ENCODE measurements around the gene TGIF1.

TGIF1 gene

DNA sequence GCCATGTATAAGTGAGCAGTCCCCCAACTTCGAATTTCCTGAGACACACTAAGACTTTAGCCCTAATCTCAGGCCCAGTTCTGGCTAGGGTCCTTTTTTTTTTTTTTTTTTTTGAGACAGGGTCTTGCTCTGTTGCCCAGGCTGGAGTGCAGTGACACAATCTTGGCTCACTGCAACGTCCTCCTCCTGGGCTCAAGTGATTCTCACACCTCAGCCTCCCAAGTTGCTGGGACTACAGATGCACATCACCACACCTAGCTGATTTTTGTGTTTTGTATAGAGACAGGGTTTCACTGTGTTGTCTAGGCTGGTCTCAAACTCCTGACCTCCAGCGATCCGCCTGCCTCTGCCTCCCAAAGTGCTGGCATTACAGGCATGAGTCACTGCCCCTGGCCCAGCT is 23.9 kb upstream of the TGIF1 start:
- TF ChIP-seq, protein P1, sequence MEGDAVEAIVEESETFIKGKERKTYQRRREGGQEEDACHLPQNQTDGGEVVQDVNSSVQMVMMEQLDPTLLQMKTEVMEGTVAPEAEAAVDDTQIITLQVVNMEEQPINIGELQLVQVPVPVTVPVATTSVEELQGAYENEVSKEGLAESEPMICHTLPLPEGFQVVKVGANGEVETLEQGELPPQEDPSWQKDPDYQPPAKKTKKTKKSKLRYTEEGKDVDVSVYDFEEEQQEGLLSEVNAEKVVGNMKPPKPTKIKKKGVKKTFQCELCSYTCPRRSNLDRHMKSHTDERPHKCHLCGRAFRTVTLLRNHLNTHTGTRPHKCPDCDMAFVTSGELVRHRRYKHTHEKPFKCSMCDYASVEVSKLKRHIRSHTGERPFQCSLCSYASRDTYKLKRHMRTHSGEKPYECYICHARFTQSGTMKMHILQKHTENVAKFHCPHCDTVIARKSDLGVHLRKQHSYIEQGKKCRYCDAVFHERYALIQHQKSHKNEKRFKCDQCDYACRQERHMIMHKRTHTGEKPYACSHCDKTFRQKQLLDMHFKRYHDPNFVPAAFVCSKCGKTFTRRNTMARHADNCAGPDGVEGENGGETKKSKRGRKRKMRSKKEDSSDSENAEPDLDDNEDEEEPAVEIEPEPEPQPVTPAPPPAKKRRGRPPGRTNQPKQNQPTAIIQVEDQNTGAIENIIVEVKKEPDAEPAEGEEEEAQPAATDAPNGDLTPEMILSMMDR (IDR thresholded peaks at IDR 0.05; ENCODE audit: control extremely low read depth, extremely low read depth, low read depth, missing control alignments) = no peak
- ChIA-PET CTCF (no interaction called here), POLR2A (no interaction called here)

DNA sequence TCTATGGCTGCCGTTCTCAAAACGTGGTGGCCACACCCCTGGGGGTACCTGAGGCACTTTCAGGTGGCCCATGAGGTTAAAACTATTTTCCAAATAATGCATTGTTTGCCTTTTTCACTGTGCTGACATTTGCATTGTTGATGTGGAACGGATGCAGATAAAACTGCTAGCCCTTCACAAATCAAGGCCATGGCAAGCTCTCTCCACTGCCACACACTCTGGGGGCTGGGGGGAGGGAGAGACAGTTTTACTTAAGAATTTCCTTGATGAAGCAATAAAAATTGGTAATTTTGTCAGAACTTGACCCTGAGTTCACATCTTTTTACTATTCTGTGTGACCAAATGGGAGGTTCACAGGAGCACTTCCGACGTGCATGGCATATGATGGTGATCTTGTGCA is 22.0 kb upstream of the TGIF1 start:
- no peak for DNase-seq (ENCODE audit: extremely low spot score)
- ChIA-PET POLR2A (no interaction called here), CTCF (no interaction called here)
- TF ChIP-seq, protein P1 (IDR thresholded peaks at IDR 0.05; ENCODE audit: control extremely low read depth, extremely low read depth, low read depth, missing control alignments) = no peak

More for the DNA sequence above, 23.9 kb upstream of the TGIF1 start:
- DNase-seq (ENCODE audit: extremely low spot score) = no peak

DNA sequence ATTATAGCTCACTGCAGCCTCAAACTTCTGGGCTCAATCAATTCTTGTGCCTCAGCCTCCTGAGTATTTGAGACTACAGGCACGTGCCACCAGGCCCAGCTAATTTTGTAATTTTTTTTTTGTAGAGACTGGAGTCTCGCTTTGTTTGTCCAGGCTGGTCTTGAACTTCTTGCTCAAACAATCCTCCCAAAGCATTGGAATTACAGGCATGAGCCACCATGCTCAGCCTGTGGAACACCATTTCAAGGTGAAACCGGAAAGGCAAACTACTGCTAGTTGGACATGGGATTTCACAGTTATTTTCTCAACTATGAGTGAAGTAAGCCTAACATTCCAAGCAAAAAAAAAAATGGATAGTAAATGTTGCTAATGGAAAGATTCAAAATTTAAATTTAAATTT is 20.9 kb upstream of the TGIF1 start:
- TF ChIP-seq, protein P1 (IDR thresholded peaks at IDR 0.05; ENCODE audit: control extremely low read depth, extremely low read depth, low read depth, missing control alignments) = no peak
- ChIA-PET POLR2A (no interaction called here), CTCF (no interaction called here)
- DNase-seq (ENCODE audit: extremely low spot score) = no peak

DNA sequence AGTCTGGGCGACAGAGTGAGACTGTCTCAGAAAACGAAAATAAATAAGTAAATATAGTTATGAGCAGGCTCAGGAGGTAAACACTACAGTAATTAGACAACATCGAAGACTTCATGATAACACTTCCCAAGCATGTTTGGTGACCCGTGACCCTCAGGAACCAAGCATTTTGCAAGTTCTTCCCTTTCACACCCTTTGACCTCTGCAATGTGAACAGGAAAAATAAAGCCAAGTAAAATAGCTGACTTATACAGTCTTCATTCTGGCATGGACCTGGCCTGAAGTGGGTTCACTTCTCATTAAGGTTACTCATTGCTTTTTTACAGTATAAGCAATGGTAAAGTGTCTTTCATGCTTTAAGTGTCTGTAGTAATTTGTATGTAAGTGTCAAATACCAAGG is 15.3 kb upstream of the TGIF1 start:
- TF ChIP-seq, protein P1 (IDR thresholded peaks at IDR 0.05; ENCODE audit: control extremely low read depth, extremely low read depth, low read depth, missing control alignments) = no peak
- DNase-seq (ENCODE audit: extremely low spot score) = no peak
- POLR2A ChIA-PET = no interaction called here
- CTCF ChIA-PET = interaction anchor here (1.0 kb wide), 1 partner anchor 151 kb away, joined by 3 read pairs; no protein-coding TSS in a partner anchor

DNA sequence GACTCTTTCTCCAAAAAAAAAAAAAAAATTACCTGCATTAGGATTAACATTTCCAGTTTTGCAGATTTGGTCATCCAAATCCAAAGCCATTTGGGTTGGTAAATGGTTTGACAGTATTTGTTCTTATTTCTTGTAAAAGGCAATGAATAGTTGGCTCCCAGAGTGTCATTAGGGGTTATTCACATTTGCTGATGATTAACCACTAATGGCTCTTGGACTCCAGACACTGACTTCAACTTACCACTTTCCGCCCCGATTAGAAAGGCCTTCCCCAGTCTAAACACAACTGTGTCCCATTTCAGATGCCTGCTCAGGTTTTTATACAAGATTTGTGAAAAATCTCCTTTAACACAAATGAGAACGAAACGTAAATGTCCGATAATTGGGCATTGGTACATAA is 9.6 kb upstream of the TGIF1 start:
- POLR2A ChIA-PET = no interaction called here
- no peak for DNase-seq (ENCODE audit: extremely low spot score)
- TF ChIP-seq, protein P1 (IDR thresholded peaks at IDR 0.05; ENCODE audit: control extremely low read depth, extremely low read depth, low read depth, missing control alignments) = no peak
- CTCF ChIA-PET = interaction anchor here (2.5 kb wide), 1 partner anchor 14 kb away, joined by 7 read pairs; no protein-coding TSS in a partner anchor

DNA sequence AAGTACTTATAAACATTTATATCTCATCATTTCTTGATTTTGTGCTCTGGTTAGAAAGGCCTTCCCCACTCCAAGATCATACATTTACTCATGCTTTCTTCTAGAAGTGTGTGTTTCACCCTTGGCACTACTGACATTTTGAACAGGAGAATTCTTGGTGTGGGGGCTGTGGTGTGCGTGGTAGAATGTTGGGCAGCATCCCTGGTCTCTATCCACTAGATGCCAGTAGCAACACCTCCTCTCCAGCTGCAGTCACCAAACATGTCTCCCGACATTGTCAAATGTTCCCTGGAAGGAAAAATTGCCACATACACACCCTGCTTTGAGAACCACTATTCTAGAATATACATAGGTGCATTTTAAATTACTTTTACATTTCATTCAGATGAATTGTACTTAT is 8.7 kb upstream of the TGIF1 start:
- POLR2A ChIA-PET = no interaction called here
- CTCF ChIA-PET = interaction anchor here (1.5 to 2.5 kb wide), 2 partner anchors 13 to 47 kb away, joined by 4 to 7 read pairs; no protein-coding TSS in a partner anchor
- TF ChIP-seq, protein P1 (IDR thresholded peaks at IDR 0.05; ENCODE audit: control extremely low read depth, extremely low read depth, low read depth, missing control alignments) = no peak
- DNase-seq (ENCODE audit: extremely low spot score) = no peak

DNA sequence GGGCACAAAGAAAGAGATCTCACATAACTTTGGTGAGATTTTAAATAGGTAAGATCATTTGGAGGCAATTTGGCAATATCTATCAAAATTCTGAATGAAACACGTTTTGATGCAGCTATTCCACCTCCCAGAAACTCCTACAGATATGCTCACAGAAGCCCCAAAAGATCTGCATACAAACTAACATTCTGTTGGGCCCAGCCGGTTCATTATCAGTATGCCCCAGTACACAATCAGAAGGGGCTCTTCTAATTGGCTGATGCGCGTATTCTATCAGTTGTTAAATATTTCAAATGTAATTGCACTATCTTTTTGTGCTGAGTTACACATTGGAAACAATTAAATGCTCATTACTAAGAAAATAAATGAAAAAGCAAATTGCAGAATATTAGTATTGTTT is 7.1 kb upstream of the TGIF1 start:
- ChIA-PET POLR2A (no interaction called here), CTCF (interaction anchor here (1.2 to 2.5 kb wide), 2 partner anchors 12 to 142 kb away, joined by 3 to 7 read pairs; no protein-coding TSS in a partner anchor)
- TF ChIP-seq, protein P1 (IDR thresholded peaks at IDR 0.05; ENCODE audit: control extremely low read depth, extremely low read depth, low read depth, missing control alignments) = no peak
- no peak for DNase-seq (ENCODE audit: extremely low spot score)
